Superior temporal gyrus (tissue), 1 donor: ENCODE data around the gene SORCS3.
A peak's percentile ranks its signal among the peaks of the same experiment; 100 is the strongest.

Source experiments
- DNase-seq: peaks from one replicate; pipeline ENCODE4 v3.0.0-alpha.2; 2016; ENCODE audit errors: extremely low spot score

Gene SORCS3

GRCh38 chr10:104646146-104646545 lies 5.1 kb downstream of the SORCS3 start:
- DNase-seq: no peak

- DNase-seq: no peak
Measured at GRCh38 chr10:104648421-104648820, 7.3 kb downstream of the SORCS3 start.

- DNase-seq: peak; percentile 81
Measured at GRCh38 chr10:104650072-104650471, 9.0 kb downstream of the SORCS3 start.

DNA sequence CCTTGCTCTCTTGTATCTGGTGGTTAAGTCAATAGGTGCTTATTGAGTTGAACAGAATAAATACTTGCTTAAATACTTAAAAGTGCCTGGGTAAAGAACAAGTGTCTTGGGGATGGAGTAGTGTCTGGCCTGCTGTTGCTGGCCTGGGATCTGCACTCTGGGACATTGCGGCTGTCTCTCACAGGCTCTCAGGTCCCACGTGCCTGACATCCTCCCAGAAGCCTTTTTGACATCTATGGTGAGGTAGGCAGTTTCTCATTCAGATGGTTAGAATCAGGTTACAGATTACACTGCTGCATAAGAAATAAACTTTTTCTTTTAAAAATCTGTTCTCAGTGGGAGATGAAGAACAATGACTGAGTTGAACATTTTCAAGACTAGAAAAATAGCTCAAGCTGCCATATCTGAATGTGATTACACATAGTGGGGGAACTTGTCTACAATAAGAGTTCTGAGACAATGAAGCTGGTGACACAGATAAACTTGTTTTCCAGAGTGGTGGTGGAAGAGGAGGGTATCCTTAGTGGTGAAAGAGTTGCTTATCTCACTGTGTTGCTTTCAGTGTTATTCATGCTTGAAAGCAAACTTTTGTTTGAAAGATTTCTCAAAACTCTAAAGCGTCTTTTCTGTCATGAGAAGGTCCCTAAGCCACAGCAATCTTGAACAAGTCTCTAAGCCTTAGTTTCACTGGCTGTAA lies 9.7 kb downstream of the SORCS3 start:
- DNase-seq: no peak

GRCh38 chr10:104657036-104657435 lies 15.9 kb downstream of the SORCS3 start:
- no peak for DNase-seq

DNA sequence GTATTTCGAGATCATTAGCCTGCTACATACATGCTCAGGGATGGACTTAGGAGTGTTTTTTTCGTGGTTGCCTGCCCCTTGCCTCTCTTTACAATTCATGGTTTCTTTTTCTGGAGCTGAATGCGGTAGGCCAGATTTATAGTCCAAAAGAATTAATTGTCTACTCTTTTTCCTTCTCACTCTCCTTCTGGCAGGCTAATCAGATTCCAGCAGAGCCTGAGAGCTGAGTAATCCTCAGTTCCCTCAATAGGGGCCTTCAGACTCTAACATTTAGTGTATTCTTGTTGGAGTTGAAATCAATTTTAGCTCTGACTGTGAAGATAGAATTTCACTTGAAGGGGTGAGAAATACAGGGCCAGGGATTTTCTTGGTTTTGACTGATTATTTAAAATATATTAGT lies 16.4 kb downstream of the SORCS3 start:
- no peak for DNase-seq

- no peak for DNase-seq
Measured at GRCh38 chr10:104658067-104658466, 17.0 kb downstream of the SORCS3 start.

GRCh38 chr10:104659809-104660208 lies 18.7 kb downstream of the SORCS3 start:
- no peak for DNase-seq

GRCh38 chr10:104663076-104663475 lies 22.0 kb downstream of the SORCS3 start:
- no peak for DNase-seq

- DNase-seq: no peak
Measured at GRCh38 chr10:104663563-104663962, 22.5 kb downstream of the SORCS3 start.

GRCh38 chr10:104664205-104664604 lies 23.1 kb downstream of the SORCS3 start:
- DNase-seq: no peak

GRCh38 chr10:104665174-104665573 lies 24.1 kb downstream of the SORCS3 start:
- no peak for DNase-seq

DNA sequence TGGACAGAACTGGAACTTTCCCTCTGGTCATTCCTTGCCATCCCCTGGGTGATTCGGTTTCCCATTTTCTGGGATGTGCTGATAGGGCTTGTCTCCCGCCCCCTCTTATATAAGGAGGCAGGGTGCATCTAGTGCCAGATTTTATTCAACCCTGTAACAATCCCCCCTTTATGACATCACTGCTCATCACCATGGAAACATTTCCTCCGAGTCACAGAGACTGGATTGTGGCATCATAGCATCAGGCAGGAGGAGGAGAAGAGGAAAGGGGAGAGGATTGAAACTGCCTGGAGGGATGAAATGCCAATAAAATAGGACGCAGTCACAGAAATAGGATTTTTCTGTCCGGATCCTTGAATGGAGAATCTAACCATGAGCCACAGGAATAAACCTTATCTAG lies 25.0 kb downstream of the SORCS3 start:
- no peak for DNase-seq

DNA sequence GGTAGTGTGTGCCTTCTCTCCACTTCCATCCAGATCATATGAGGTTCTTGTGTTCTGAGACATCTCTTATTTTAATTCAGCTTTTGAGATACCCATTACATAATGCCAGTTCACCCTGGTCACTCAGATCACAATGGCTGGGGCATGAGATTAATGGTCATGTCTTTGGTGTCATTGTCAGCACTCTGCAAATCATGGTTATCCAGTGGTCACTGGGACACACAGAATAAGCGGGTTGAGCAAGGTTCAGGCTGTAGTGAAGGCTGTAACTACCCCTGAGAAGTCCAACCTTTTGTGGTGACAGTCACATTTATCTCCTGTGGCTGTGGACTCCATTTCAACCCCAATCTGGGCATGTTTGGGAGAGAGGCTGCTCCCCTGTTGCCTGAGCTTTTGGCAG lies 35.8 kb downstream of the SORCS3 start:
- DNase-seq: no peak

DNA sequence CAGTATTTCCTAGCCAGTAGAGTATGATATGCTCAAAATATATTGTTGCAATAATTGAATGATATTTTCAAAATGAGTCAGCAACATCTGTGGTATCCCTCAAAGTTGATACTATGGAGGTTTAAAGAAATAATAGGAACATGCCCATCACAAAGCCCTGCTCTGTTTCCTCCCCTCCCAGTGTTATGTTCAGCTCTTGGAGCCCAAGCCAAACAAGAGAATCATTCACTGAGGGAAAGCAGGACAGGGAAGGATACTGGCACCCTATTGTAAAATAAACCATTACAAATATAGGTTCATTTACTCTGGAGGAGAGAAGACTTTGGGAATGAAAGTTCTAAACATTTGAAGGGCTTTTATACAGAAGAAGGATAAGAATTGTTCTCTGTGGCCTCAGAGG lies 37.6 kb downstream of the SORCS3 start:
- DNase-seq: peak; percentile 42

DNA sequence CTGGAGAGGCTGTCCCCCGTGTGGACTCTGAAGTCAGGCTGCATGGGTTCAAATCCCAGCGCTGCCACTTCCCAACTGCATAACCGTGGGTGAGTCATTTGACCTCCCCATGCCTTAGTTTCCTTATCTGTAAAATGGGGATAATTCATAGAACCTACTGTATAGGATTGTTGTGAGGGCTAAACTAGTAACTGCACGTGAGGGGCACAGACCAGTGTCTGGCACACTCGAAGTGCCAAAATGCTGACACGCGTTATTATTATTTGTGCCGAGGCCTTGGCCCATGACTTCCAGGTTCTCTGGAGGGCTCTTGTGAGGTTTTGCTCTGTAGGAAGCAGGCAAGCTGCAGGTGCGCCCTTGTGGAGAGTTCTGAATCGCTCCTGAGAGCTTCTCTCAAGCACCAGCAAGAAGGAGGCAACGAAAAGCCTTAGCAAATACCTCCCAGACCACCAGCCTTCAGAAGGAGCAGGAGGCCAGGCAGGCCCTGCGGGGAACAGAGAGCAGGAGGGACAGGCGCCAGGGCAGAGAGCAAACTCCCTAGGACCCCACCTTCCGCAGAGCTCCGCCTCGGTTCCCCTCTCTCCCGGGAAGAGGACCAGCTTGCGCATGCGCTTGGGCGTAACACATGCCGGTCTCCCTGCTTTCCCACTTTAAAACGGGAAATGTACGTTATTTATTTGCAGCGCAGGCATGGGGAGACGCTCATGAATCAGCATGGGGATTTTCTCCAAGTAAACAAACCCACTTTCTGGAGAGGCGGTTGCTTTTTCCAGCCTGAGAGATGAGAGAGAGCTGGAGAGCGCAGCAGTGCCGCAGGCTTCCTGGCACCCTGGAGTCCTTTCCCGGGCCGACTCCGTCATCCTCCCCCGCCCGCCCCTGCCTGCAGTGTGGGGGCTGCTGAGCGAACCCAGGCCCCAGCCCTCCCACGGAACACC lies 39.6 kb downstream of the SORCS3 start:
- peak; percentile 86 for DNase-seq

GRCh38 chr10:104681485-104681884 lies 40.4 kb downstream of the SORCS3 start:
- no peak for DNase-seq

DNA sequence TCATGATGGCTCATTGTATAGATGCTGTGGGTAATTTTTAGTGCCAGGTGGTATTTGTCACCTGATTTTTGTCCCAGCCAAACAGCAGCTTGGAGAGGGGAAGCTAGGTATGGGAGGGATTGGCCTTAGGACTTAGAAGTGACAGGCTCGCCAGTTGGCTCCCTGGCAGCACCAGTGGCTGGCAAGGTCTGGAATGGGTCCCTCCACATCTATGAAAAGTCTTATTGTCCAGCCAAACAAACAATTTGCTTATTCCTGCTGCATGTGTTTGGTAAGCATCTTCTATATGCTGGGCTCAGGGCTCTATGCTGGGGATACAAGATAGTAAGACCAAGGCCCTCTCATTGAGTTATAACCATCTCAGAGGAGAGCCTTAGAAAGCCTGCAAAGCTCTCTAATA lies 42.5 kb downstream of the SORCS3 start:
- peak; percentile 79 for DNase-seq

DNA sequence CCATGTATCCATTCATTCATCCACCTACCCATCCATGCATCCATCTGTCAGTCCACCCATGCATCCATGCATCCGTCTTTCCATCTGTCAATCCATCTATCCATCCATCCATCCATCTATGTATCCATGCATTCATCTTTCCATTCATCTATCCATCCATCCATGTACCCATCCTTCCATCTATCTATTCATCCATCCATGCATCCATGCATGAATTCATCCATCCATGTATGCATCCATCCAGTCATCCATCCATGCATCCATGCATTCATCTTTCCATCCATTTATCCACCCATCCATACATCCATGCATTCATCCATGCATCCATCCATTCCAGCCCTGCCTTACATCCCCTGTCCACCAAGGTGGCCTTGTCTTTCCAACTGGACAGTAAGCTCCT lies 45.7 kb downstream of the SORCS3 start:
- no peak for DNase-seq

- peak; percentile 71 for DNase-seq
Measured at GRCh38 chr10:104688251-104689042, 47.4 kb downstream of the SORCS3 start.

GRCh38 chr10:104689105-104689504 lies 48.0 kb downstream of the SORCS3 start:
- DNase-seq: no peak

DNA sequence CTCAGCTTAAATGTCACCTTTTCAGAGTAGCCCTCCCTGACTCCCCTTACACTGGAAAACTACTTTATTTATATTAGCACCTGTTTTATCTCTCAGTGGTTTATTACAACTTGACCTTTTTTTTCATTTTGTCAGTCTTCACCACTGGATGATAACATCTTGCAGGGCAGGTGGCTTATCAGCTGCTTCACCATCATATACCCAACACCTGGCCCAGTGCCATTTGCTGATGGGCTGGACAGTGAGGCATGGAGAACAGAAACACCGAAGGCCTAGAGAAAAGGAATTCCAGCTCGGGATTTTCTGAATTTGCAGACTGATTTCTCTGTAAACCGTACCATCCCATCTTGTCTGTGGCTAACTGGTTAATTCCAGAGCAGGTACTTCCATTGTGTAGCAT lies 48.5 kb downstream of the SORCS3 start:
- DNase-seq: no peak
